Spleen (tissue), 11 donors: Measurements from ENCODE around the gene GRIN2C. TPM values are rescaled to one million over a fixed set of nuclear protein-coding genes. Genes with fewer than 3 reads are reported as not detected.

Experiments
- DNase-seq: peaks from one replicate; pipeline ENCODE4 v3.0.0-alpha.2; 2020
- H3K27ac ChIP-seq, 8 donors: fragments of 200-600 bp; sonication (generic) in 7 of 8; 1 replicate in 4 of 8; 2 replicates in 4 of 8; pipeline versions ENCODE4 v1.5.0 to v1.8.0; 2016 to 2021; ENCODE audit warnings: inconsistent platforms in 4 of 8, mild to moderate bottlenecking in 4 of 8, moderate library complexity in 1 of 8
- H3K27me3 ChIP-seq, 7 donors: fragments of 200-600 bp; sonication (generic) in 6 of 7; replicated peaks in 1 of 7; 1 replicate in 4 of 7; 2 replicates in 3 of 7; pipeline versions ENCODE4 v1.5.0 to v1.8.0; 2016 to 2021; ENCODE audit warnings: inconsistent platforms in 3 of 7, mild to moderate bottlenecking in 1 of 7
- H3K36me3 ChIP-seq, 6 donors: fragments of 200-600 bp; sonication (generic) in 5 of 6; 1 replicate in 4 of 6; 2 replicates in 2 of 6; pipeline versions ENCODE4 v1.5.0 to v1.8.0; 2016 to 2021; ENCODE audit warnings: inconsistent platforms in 2 of 6
- H3K4me1 ChIP-seq, 6 donors: fragments of 200-600 bp; sonication (generic) in 5 of 6; 1 replicate in 3 of 6; 2 replicates in 3 of 6; pipeline versions ENCODE4 v1.5.0 to v1.8.0; 2016 to 2021; ENCODE audit warnings: inconsistent platforms in 3 of 6
- H3K4me3 ChIP-seq, 8 donors: fragments of 200-600 bp; sonication (generic) in 7 of 8; 1 replicate in 4 of 8; 2 replicates in 4 of 8; pipeline versions ENCODE4 v1.5.0 to v1.8.0; 2016 to 2021; ENCODE audit warnings: inconsistent platforms in 4 of 8, mild to moderate bottlenecking in 4 of 8, moderate library complexity in 2 of 8
- H3K9me3 ChIP-seq, 8 donors: fragments of 200-600 bp; sonication (generic) in 7 of 8; 1 replicate in 4 of 8; 2 replicates in 4 of 8; pipeline versions ENCODE4 v1.5.0 to v1.8.0; 2016 to 2021; ENCODE audit warnings: inconsistent platforms in 4 of 8
- POLR2A ChIP-seq, 3 donors: fragments of 450-650 bp; IDR thresholded peaks; one replicate each; pipeline ENCODE4 v1.5.1; 2017; ENCODE audit warnings: antibody characterized with exemption in 3 of 3, mild to moderate bottlenecking in 1 of 3
- POLR2AphosphoS5 ChIP-seq, 3 donors: sonication (generic); formaldehyde crosslinking; IDR thresholded peaks; one replicate each; pipeline ENCODE4 v1.5.1; 2017; ENCODE audit warnings: antibody characterized with exemption in 3 of 3
- WGBS, 5 donors: extraction: QIAGEN DNeasy Blood & Tissue Kit in 3 of 5; methylation state at CpG; one replicate each; pipeline versions ENCODE4 v1.1.5 to v1.1.7; 2013 to 2018; 5-methylcytosine and 5-hydroxymethylcytosine counted together
- intact Hi-C: fragments of 100-400 bp; cut with DNase I; formaldehyde crosslinking; loops from one replicate; pipeline ENCODE4 v1.15.0; 2023; ENCODE audit warnings: low total_unique reads
- polyA plus RNA-seq, 3 donors: library from polyadenylated mRNA; stranded (reverse); fragments of 200-250 nt; gene quantifications; one replicate each; pipeline ENCODE4 v1.2.1, GENCODE V29; 2013
- total RNA-seq, 7 donors: library from RNA; depleted of rRNA in 3 of 7; stranded (reverse); fragments of >200 nt in 3 of 7; fragmentation: NEBNext Ultra II Directional in 4 of 7; extraction: Animal tissue kit (Norgen Biotek cat#: 25700) in 4 of 7; gene quantifications; one replicate each; pipeline versions ENCODE4 v1.1.0 to v1.2.1, GENCODE V29; 2016 to 2021
- TF ChIP-seq, protein P1 (sequence below), 11 experiments: fragments of 200-600 bp in 7 of 11; fragments of 450-650 bp in 4 of 11; sonication (generic) in 4 of 11; IDR thresholded peaks in 8 of 11; conservative IDR thresholded peaks in 3 of 11; 1 replicate in 7 of 11; 2 replicates in 4 of 11; pipeline versions ENCODE4 v1.4.0 to v1.8.0; 2016 to 2021; ENCODE audit warnings: antibody characterized with exemption in 11 of 11, inconsistent platforms in 4 of 11, mild to moderate bottlenecking in 1 of 11
- donor health status: healthy with polysubstance abuse.
- donor health status: DM: no; HTN: no; CAD: no; lungs with moderate emphysema.
- donor health status: DM: no; HTN: no; CAD: no.
- donor health status: Bipolar disorder and iron deficiency.
- donor health status: healthy.
- donor health status: DM: no; HTN: no; CAD: no.
- donor health status: DM: yes; HTN: yes; CAD: no.

GRIN2C gene
- total and polyA plus RNA-seq, 10 donors, result 0.02 to 1.5 (median 0.20) TPM; not detected in 4

DNA sequence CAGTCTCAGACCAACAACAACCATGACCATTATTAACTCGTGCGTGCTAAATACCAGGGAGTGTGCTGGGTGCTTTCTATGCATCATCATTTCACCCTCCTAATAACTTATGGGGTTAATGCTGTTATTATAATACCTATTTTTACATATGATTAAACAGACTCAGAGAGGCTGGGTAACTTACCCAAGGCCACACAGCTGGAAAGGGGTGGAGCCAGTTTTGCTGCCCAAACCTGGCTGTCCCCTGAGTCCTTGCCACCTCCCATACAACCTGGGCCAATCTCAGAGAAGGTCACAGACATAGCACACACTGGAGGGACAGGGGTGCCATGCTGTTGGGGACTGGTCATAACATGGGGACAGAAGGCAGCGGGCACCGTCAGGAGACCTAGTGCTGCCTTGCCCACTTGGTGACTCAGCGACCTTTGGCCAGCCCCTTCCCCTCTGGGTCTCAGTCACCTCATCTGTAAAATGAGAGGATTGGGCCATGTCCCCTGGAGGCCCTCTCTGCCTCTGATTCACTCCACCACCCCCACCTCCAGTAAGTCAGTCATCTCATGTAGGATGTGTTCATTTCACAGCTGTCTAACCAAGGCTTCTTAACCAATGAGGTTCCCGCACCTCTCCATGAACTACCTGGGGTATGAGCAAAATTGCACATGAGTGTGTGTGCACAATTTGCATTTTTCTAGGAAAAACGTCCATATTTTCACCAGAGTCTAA lies 45.2 kb upstream of the GRIN2C start:
- TF ChIP-seq POLR2AphosphoS5 (IDR thresholded peaks at IDR 0.05) (no peak), POLR2A (IDR thresholded peaks at IDR 0.05) (no peak)
- TF ChIP-seq, protein P1, sequence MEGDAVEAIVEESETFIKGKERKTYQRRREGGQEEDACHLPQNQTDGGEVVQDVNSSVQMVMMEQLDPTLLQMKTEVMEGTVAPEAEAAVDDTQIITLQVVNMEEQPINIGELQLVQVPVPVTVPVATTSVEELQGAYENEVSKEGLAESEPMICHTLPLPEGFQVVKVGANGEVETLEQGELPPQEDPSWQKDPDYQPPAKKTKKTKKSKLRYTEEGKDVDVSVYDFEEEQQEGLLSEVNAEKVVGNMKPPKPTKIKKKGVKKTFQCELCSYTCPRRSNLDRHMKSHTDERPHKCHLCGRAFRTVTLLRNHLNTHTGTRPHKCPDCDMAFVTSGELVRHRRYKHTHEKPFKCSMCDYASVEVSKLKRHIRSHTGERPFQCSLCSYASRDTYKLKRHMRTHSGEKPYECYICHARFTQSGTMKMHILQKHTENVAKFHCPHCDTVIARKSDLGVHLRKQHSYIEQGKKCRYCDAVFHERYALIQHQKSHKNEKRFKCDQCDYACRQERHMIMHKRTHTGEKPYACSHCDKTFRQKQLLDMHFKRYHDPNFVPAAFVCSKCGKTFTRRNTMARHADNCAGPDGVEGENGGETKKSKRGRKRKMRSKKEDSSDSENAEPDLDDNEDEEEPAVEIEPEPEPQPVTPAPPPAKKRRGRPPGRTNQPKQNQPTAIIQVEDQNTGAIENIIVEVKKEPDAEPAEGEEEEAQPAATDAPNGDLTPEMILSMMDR (IDR thresholded peaks at IDR 0.05 in 8 of 11, conservative IDR thresholded peaks at IDR 0.05 in 3 of 11), result no peak
- intact Hi-C loops, result no loop called here
- WGBS, 5 donors, result 72 to 84% (median 79%) methylated on average over 4 to 7 of the region's 7 CpGs
- no peak for DNase-seq
- H3K36me3 ChIP-seq, result no peaks in the 10 kb centered on the region
- no peaks in the 10 kb centered on the region for H3K4me1 ChIP-seq
- no peak overlapping the region for H3K4me3 ChIP-seq
- H3K27ac ChIP-seq, result no peak overlapping the region
- peaks cover 0 to 58% (median 6%) of the 10 kb centered on the region in 7 donors for H3K27me3 ChIP-seq
- no peaks in the 10 kb centered on the region for H3K9me3 ChIP-seq

DNA sequence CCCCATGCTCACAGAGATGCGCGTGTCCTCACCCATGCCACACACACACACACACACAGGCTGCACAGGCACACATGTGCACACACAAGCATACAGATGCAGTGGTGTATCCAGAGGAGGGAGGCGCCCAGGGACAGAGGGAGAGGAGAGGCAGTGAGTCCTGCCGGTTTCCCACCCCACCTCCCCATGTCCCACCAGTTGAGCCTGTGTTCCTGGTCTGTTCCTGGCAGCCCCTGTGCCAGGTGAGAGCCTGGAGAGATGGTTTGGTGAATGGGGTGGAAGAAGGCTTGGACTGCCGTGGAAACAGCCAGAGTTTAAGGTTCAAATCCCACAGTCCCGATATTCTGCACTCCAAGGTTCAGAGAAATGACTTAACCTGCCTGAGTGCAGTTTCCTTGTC lies 44.0 kb upstream of the GRIN2C start:
- intact Hi-C loops, result no loop called here
- 73 to 81% (median 77%) methylated on average over 6 of the region's 6 CpGs for WGBS, 5 donors
- peaks cover 0 to 58% (median 6%) of the 10 kb centered on the region in 7 donors for H3K27me3 ChIP-seq

DNA sequence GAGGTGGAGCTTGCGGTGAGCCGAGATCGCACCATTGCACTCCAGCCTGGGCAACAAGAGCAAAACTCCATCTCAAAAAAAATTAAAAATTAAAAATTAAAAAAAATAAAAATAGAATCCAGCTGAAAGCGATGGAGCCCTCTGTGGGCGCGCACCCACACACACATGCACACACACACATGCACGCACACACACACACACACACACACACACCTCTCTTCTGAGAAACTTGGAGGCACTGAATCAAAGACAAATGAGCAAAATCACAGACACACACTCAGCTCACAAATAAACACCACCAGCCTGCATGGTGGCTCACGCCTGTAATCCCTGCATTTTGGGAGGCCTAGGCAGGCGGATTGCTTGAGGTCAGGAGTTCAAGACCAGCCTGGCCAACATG lies 43.3 kb upstream of the GRIN2C start:
- no peak for DNase-seq
- Histone ChIP-seq H3K27ac (no peak overlapping the region), H3K9me3 (no peaks in the 10 kb centered on the region), H3K27me3 (peaks cover 0 to 58% (median 6%) of the 10 kb centered on the region in 7 donors), H3K4me1 (no peaks in the 10 kb centered on the region), H3K4me3 (no peak overlapping the region), H3K36me3 (no peaks in the 10 kb centered on the region)
- WGBS, 5 donors, result 84 to 92% (median 86%) methylated on average over 9 of the region's 9 CpGs
- no peak for TF ChIP-seq POLR2AphosphoS5 (IDR thresholded peaks at IDR 0.05)
- no peak for TF ChIP-seq POLR2A (IDR thresholded peaks at IDR 0.05)
- TF ChIP-seq, protein P1 (IDR thresholded peaks at IDR 0.05 in 8 of 11, conservative IDR thresholded peaks at IDR 0.05 in 3 of 11), result no peak
- intact Hi-C loops, result no loop called here

More for the DNA sequence above, 44.0 kb upstream of the GRIN2C start:
- TF ChIP-seq, protein P1 (IDR thresholded peaks at IDR 0.05 in 8 of 11, conservative IDR thresholded peaks at IDR 0.05 in 3 of 11), result no peak
- no peak for TF ChIP-seq POLR2AphosphoS5 (IDR thresholded peaks at IDR 0.05)
- no peaks in the 10 kb centered on the region for H3K36me3 ChIP-seq
- H3K27ac ChIP-seq, result no peak overlapping the region
- H3K4me1 ChIP-seq, result no peaks in the 10 kb centered on the region
- DNase-seq, result no peak
- no peak overlapping the region for H3K4me3 ChIP-seq
- no peaks in the 10 kb centered on the region for H3K9me3 ChIP-seq

DNA sequence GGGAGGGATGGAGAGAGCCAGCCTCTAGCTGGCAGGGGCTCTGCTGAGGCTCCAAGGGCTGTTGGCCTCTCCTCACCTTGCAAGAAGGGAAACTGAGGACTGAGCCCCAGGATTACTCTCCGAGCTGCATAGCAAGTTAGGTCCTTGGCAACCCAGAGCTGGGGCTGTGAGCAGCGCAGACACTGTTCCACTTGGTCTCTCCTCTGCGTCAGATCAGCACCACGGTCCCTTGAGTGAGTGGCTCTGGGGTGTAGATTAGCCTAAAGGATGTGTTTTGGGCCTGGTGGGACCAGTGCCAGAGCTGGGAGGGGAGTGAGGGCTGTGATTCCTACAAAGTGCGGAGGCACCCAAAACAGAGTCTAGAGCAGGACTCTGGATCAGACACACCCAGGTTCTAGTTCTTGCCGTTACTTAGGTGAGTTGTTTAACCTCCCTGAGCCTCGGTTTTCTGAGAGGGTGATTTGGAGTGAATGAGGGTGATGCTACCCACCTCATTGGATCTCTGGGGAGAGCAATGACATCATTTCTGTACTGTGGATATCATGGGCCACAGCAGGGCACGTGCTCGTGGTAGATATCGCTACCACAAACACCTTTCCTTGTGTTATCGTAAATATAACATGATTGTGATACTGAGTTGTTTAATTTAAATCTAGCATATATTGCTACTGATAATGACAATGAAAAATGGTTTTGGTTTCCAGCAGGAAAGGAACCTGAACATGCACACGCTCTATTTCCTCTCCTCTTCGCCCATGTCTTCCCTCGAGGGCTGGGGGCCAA lies 41.9 kb upstream of the GRIN2C start:
- TF ChIP-seq POLR2A (IDR thresholded peaks at IDR 0.05), result no peak
- TF ChIP-seq, protein P1 (IDR thresholded peaks at IDR 0.05 in 8 of 11, conservative IDR thresholded peaks at IDR 0.05 in 3 of 11), result no peak
- no peak for TF ChIP-seq POLR2AphosphoS5 (IDR thresholded peaks at IDR 0.05)
- no peak for DNase-seq
- 40 to 54% (median 48%) methylated on average over 11 to 14 of the region's 14 CpGs for WGBS, 5 donors
- Histone ChIP-seq H3K4me3 (no peak overlapping the region), H3K27me3 (peaks cover 0 to 58% (median 6%) of the 10 kb centered on the region in 7 donors), H3K9me3 (no peaks in the 10 kb centered on the region), H3K27ac (no peak overlapping the region), H3K36me3 (no peaks in the 10 kb centered on the region), H3K4me1 (no peaks in the 10 kb centered on the region)
- intact Hi-C loops, result no loop called here
